Measurements from ENCODE around the gene VIP. TPM values are rescaled to one million over a fixed set of nuclear protein-coding genes. Genes with fewer than 3 reads are reported as not detected.
"Not testable (repeated sequence)": the region's sequence is repeated elsewhere in the genome, so short reads cannot be mapped to it uniquely, and the experiment has no call there.

Gene VIP
- 1.2 TPM for total RNA-seq
- polyA plus RNA-seq (ENCODE audit: insufficient read depth in 1 of 8, insufficient read length in 8 of 8, low replicate concordance in 1 of 8): 1 to 10 TPM in 3 of 8 donors, under 1 TPM in 5; 0.64 to 2.5 (median 0.92) TPM
- long read RNA-seq, donor 1: 0 reads
- long read RNA-seq, donor 2: 0 reads
- long read RNA-seq, donor 3: 0 reads
- long read RNA-seq, donor 4: 0 reads
- long read RNA-seq, donor 5: 0 reads
- long read RNA-seq, donor 6: 0 reads
- long read RNA-seq, donor 7: 0 reads
- long read RNA-seq, donor 8: 0 reads
- long read RNA-seq, donor 9, partial matches to known transcripts: 0 of 2 reads
- long read RNA-seq, donor 9, other reads (novel, unspliced or antisense): 0 of 2 reads
- long read RNA-seq, donor 10: 0 reads
- long read RNA-seq, donor 11: 0 reads

DNA sequence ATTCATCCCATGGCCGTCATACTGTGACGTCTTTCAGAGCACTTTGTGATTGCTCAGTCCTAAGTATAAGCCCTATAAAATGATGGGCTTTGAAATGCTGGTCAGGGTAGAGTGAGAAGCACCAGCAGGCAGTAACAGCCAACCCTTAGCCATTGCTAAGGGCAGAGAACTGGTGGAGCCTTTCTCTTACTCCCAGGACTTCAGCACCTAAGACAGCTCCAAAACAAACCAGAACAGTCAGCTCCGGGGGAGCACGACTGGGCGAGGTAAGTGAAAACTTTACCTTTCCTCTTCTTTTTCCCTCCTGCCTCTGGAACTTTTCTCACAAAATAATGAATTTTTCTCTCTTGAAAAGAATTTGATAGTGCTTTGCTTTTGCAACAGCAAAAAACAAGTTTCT is at the start of gene VIP:
TSS of gene VIP (plus strand) at position 104 of the 400 bp plus-strand sequence. CDS start 1,381 bp downstream, outside the sequence.
- DNase-seq: peak; percentile 26

DNA sequence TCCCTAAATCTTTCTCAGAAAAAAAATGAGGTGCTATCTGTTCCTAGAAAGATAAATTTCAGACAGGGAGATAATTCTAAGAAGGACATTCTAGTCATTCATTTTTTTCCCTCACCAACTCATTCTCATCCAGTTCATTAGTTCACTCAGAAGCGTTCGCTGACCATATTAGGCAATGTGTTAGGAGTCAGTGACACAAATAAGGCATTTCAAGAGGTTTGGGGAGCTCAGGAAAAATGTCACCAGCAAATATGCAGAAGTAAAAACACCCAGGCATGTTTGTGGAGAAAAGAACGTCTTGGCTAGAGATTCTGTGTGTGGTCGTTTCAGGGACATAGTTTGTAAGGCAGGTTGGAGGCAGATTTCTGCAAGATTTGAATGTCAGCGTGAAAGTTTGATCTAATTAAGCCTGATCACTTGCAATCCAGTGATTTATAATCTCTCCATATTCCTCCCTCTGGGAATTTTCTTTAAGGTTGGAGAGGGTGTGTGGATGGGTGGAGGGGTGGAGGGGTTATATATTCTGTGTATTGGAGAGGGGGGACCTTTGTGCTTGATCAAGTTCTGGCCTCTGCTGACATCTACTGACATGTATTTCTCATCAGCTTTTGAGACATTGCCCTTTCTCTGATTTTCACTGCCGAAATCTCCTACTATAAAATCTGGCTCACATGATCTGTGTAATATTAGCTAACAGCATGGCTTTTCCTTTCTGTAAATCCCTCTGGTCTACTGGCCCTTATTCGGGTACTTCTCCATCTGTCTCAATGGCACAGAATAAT is 49.3 kb upstream of the VIP start:
- no peaks in the 10 kb centered on the region for H3K27me3 ChIP-seq (ENCODE audit: control insufficient read depth, insufficient read depth, low read length)
- DNase-seq: no peak
- H3K36me3 ChIP-seq (ENCODE audit: control insufficient read depth, insufficient read depth, low read length): no peaks in the 10 kb centered on the region
- no peaks in the 10 kb centered on the region for H3K9me3 ChIP-seq (replicated peaks; ENCODE audit: control insufficient read depth, low read depth, low read length)
- H3K4me3 ChIP-seq (ENCODE audit: low read length): no peak overlapping the region
- H3K27ac ChIP-seq (ENCODE audit: low read length): no peak overlapping the region
- H3K4me1 ChIP-seq (ENCODE audit: control insufficient read depth, insufficient read depth, low read length): no peaks in the 10 kb centered on the region
- WGBS (ENCODE audit: insufficient coverage): 0% methylated on average over 1 of the region's 7 CpGs

More for the DNA sequence above, at the start of gene VIP:
- Histone ChIP-seq H3K27ac (ENCODE audit: low read length) (no peak within 1 kb of the TSS), H3K27me3 (ENCODE audit: control insufficient read depth, insufficient read depth, low read length) (no peaks in the 10 kb centered on the region), H3K9me3 (replicated peaks; ENCODE audit: control insufficient read depth, low read depth, low read length) (no peaks in the 10 kb centered on the region), H3K4me1 (ENCODE audit: control insufficient read depth, insufficient read depth, low read length) (no peaks in the 10 kb centered on the region), H3K36me3 (ENCODE audit: control insufficient read depth, insufficient read depth, low read length) (no peaks in the 10 kb centered on the region), H3K4me3 (ENCODE audit: low read length) (no peak within 1 kb of the TSS)
- no CpG with 5 or more reads among the region's 5 CpGs for WGBS (ENCODE audit: insufficient coverage)

DNA sequence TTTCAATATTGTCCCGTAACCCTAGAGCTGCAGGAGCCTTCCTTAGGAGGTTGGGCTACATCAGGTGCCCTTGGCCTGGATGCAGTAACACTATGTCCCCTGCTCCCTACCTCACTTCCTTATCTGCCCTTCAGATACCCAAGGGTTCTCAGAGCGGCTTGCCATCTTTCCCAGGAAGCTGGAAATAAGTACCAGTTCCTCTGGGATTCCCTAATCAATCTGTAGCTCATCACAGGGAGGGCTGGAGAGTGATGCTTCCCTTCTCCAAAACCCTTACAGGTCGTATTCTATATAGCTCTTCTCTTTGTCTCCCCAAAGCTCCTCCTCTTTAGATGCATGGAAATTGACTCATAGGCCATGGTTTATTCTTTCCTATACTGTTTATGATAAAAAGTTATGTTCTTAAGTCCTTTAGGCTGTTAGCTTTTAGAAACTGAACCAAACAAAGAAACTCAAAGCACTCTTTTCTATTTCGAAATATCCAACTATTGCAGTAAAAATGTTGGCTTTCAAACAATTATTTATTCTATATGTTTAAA is 48.7 kb upstream of the VIP start:
- no peak for DNase-seq
- Histone ChIP-seq H3K4me1 (ENCODE audit: control insufficient read depth, insufficient read depth, low read length) (no peaks in the 10 kb centered on the region), H3K4me3 (ENCODE audit: low read length) (no peak overlapping the region), H3K27ac (ENCODE audit: low read length) (no peak overlapping the region), H3K36me3 (ENCODE audit: control insufficient read depth, insufficient read depth, low read length) (no peaks in the 10 kb centered on the region), H3K9me3 (replicated peaks; ENCODE audit: control insufficient read depth, low read depth, low read length) (no peaks in the 10 kb centered on the region), H3K27me3 (ENCODE audit: control insufficient read depth, insufficient read depth, low read length) (no peaks in the 10 kb centered on the region)
- WGBS (ENCODE audit: insufficient coverage): 41% methylated on average over 2 of the region's 4 CpGs

DNA sequence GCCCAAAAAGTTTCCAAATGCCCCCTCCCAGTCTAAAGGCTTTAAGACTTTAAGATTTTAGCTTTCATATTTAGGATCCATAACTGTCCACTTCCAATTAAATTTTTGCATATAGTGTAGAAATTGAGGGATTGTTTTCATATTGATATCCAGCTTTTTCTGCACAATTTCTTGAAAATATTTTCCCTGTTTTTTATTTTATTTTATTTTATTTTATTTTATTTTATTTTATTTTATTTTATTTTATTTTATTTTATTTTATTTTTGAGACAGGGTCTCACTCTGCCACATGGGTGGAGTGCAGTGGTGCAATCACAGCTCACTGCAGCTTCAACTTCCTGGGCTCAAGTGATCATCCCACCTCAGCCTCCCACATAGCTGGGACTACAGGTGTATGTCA is 46.8 kb upstream of the VIP start:
- DNase-seq; H3K9me3 ChIP-seq (replicated peaks; ENCODE audit: control insufficient read depth, low read depth, low read length); H3K36me3 ChIP-seq (ENCODE audit: control insufficient read depth, insufficient read depth, low read length); H3K27ac ChIP-seq (ENCODE audit: low read length); H3K27me3 ChIP-seq (ENCODE audit: control insufficient read depth, insufficient read depth, low read length); H3K4me3 ChIP-seq (ENCODE audit: low read length); H3K4me1 ChIP-seq (ENCODE audit: control insufficient read depth, insufficient read depth, low read length): not testable (repeated sequence)

DNA sequence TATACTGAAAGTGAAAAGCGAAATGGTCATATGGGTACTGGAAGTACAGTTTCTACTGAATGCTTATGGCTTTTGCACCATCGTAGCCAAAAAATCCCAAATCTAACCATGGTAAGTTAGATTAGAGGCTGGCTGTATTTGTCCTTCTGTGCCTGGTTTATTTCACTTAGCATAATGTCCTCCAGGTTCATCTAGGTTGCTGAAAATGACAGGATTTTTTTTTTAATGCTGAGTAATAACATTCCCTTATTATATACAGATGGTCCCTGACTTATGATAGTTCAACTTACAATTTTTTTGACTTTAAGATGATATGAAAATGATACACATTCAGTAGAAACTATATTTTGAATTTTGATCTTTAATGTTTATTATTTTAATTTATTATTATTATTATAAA is 45.3 kb upstream of the VIP start:
- no peaks in the 10 kb centered on the region for H3K4me1 ChIP-seq (ENCODE audit: control insufficient read depth, insufficient read depth, low read length)
- WGBS (ENCODE audit: insufficient coverage): no CpG with 5 or more reads among the region's 2 CpGs

DNA sequence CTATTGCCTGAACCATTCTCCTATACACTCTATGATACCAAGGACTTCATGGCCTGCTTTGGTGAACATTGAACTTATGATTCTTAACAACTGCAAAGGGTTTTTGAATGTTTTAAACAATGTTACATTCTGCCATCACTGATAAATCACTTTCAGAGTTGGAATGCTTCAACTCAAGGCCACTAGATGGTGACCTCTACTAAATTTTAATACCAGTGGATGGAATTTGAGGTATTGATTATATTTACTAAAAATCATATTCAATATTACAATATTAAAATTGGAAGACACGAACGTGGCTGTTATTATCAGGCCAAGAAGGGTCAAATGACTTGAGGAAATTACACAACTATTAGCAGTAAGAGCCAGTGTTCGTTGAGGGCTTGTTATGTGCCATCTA is 34.3 kb upstream of the VIP start:
- Histone ChIP-seq H3K27me3 (ENCODE audit: control insufficient read depth, insufficient read depth, low read length) (no peaks in the 10 kb centered on the region), H3K4me1 (ENCODE audit: control insufficient read depth, insufficient read depth, low read length) (no peaks in the 10 kb centered on the region), H3K4me3 (ENCODE audit: low read length) (no peak overlapping the region), H3K36me3 (ENCODE audit: control insufficient read depth, insufficient read depth, low read length) (no peaks in the 10 kb centered on the region), H3K9me3 (replicated peaks; ENCODE audit: control insufficient read depth, low read depth, low read length) (no peaks in the 10 kb centered on the region), H3K27ac (ENCODE audit: low read length) (no peak overlapping the region)
- no peak for DNase-seq
- no CpG with 5 or more reads among the region's 3 CpGs for WGBS (ENCODE audit: insufficient coverage)

More for the DNA sequence above, 45.3 kb upstream of the VIP start:
- Histone ChIP-seq H3K36me3 (ENCODE audit: control insufficient read depth, insufficient read depth, low read length) (no peaks in the 10 kb centered on the region), H3K4me3 (ENCODE audit: low read length) (no peak overlapping the region), H3K9me3 (replicated peaks; ENCODE audit: control insufficient read depth, low read depth, low read length) (peaks cover 3% of the 10 kb centered on the region), H3K27ac (ENCODE audit: low read length) (no peak overlapping the region), H3K27me3 (ENCODE audit: control insufficient read depth, insufficient read depth, low read length) (no peaks in the 10 kb centered on the region)
- DNase-seq: no peak

DNA sequence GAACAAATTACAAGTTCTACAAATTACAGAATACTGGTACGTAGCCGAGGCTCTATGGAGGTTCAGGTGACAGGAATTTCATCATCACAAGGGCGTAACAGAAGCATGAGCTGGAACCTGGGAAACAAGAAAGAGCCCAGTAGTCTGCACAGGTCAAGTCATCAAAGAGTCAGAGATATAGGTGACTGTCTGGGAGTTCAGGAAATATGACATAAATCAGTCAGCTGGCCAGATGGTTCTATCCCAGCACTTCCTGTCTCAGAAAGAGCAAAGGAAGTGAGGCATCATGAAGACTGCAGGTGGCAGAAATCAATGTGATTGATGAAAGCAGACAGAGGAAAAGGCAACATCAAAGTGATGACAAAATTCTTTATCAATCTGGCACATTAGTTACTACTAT is 29.6 kb upstream of the VIP start:
- H3K27me3 ChIP-seq (ENCODE audit: control insufficient read depth, insufficient read depth, low read length): no peaks in the 10 kb centered on the region
- no peak for DNase-seq
- no peak overlapping the region for H3K4me3 ChIP-seq (ENCODE audit: low read length)
- H3K27ac ChIP-seq (ENCODE audit: low read length): no peak overlapping the region
- 53% methylated on average over 2 of the region's 3 CpGs for WGBS (ENCODE audit: insufficient coverage)
- no peaks in the 10 kb centered on the region for H3K4me1 ChIP-seq (ENCODE audit: control insufficient read depth, insufficient read depth, low read length)
- H3K36me3 ChIP-seq (ENCODE audit: control insufficient read depth, insufficient read depth, low read length): no peaks in the 10 kb centered on the region
- H3K9me3 ChIP-seq (replicated peaks; ENCODE audit: control insufficient read depth, low read depth, low read length): no peaks in the 10 kb centered on the region

DNA sequence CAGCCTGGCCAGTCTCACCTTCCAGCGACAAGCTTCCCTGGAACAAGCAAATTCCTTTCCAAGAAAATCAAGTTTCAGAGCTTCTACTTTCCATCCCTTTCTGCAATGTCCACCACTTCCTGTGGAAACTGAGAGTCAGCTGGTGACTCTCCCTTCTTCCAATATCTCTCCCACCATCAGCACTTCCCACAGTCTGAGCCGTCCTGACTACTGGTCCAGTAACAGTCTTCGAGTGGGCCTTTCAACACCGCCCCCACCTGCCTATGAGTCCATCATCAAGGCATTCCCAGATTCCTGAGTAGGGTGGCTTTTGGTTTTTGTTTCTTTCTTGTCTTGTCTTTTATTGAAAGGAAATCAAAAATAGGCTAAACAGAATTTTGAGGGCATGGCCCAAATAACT is 28.6 kb upstream of the VIP start:
- Histone ChIP-seq H3K27ac (ENCODE audit: low read length) (no peak overlapping the region), H3K27me3 (ENCODE audit: control insufficient read depth, insufficient read depth, low read length) (no peaks in the 10 kb centered on the region)
- 90% methylated on average over 1 of the region's 4 CpGs for whole genome bisulfite sequencing (ENCODE audit: insufficient coverage)

DNA sequence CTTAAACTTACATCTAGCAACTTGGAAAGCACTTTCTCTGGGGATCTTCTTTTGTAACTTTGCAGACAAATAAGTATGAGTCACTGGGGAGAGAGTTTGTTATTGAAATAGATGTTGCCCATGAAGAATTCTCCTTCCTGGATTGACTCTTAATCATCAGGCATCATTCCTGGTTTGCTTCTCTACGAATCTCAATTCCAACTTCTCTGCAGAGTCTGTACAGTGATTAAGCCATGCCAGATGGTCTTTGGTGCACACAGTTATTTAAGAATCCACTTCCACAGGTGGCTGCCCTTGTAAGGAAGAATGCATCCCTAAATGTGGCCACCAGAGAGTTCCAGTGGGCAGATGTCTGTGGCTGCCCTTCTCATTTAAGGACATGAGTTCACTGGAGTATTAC is 27.2 kb upstream of the VIP start:
- no peak for DNase-seq
- no peaks in the 10 kb centered on the region for H3K9me3 ChIP-seq (replicated peaks; ENCODE audit: control insufficient read depth, low read depth, low read length)

More for the DNA sequence above, 28.6 kb upstream of the VIP start:
- H3K36me3 ChIP-seq (ENCODE audit: control insufficient read depth, insufficient read depth, low read length): no peaks in the 10 kb centered on the region
- H3K9me3 ChIP-seq (replicated peaks; ENCODE audit: control insufficient read depth, low read depth, low read length): no peaks in the 10 kb centered on the region
- no peak overlapping the region for H3K4me3 ChIP-seq (ENCODE audit: low read length)
- H3K4me1 ChIP-seq (ENCODE audit: control insufficient read depth, insufficient read depth, low read length): no peaks in the 10 kb centered on the region
- no peak for DNase-seq

DNA sequence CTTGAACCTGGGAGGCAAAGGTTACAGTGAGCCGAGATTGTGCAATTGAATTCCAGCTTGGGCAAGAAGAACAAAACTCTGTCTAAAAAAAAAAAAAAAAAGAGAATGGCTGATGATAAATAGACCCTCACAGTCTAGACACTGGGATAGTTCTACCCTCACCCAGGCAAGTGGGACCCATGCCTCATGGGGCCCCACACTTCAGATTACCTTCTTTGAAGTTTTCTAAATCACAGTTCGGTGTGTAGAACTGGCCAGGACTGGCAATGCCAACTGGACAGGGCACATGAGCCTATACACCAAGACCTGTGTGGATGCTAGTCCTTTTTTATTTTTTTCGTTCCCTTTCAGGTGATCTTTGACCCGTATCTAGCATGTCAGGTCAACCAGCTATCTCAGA is 24.3 kb upstream of the VIP start:
- Histone ChIP-seq H3K4me3 (ENCODE audit: low read length) (no peak overlapping the region), H3K4me1 (ENCODE audit: control insufficient read depth, insufficient read depth, low read length) (no peaks in the 10 kb centered on the region), H3K27me3 (ENCODE audit: control insufficient read depth, insufficient read depth, low read length) (no peaks in the 10 kb centered on the region), H3K27ac (ENCODE audit: low read length) (no peak overlapping the region), H3K9me3 (replicated peaks; ENCODE audit: control insufficient read depth, low read depth, low read length) (no peaks in the 10 kb centered on the region), H3K36me3 (ENCODE audit: control insufficient read depth, insufficient read depth, low read length) (no peaks in the 10 kb centered on the region)
- DNase-seq: no peak
- 73% methylated on average over 3 of the region's 4 CpGs for WGBS (ENCODE audit: insufficient coverage)

More for the DNA sequence above, 27.2 kb upstream of the VIP start:
- Histone ChIP-seq H3K4me1 (ENCODE audit: control insufficient read depth, insufficient read depth, low read length) (no peaks in the 10 kb centered on the region), H3K36me3 (ENCODE audit: control insufficient read depth, insufficient read depth, low read length) (no peaks in the 10 kb centered on the region), H3K27me3 (ENCODE audit: control insufficient read depth, insufficient read depth, low read length) (no peaks in the 10 kb centered on the region), H3K4me3 (ENCODE audit: low read length) (no peak overlapping the region), H3K27ac (ENCODE audit: low read length) (no peak overlapping the region)
- no CpG with 5 or more reads among the region's 1 CpG for WGBS (ENCODE audit: insufficient coverage)

All from muscle of leg (tissue), 16 donors.